Measurements from ENCODE around the gene MYOM1. TPM values are rescaled to one million over a fixed set of nuclear protein-coding genes. Genes with fewer than 3 reads are reported as not detected.

The MYOM1 gene
- total RNA-seq, 4 donors from 2014 or later, result 0.23 to 2.5 (median 0.52) TPM

GRCh38 chr18:3216987-3217386, 2.8 kb downstream of the MYOM1 start:
- whole genome bisulfite sequencing, 2 donors, result 73 to 87% methylated on average over 5 of the region's 5 CpGs

GRCh38 chr18:3214855-3215637, 4.7 kb downstream of the MYOM1 start:
- intact Hi-C loops (cut with DNase I), result no loop called here
- no peak overlapping the region for H3K4me3 ChIP-seq
- no peak for DNase-seq
- H3K27ac ChIP-seq, result no peak overlapping the region
- TF ChIP-seq POLR2A (IDR thresholded peaks at IDR 0.05) (no peak), CTCF (IDR thresholded peaks at IDR 0.05) (no peak)
- H3K36me3 ChIP-seq, result no peaks in the 10 kb centered on the region
- no peaks in the 10 kb centered on the region for H3K9me3 ChIP-seq
- no peaks in the 10 kb centered on the region for H3K27me3 ChIP-seq
- peaks cover 0 to 25% (median 4%) of the 10 kb centered on the region in 3 donors for H3K4me1 ChIP-seq
- WGBS, 2 donors, result 90 to 95% methylated on average over 31 to 33 of the region's 36 CpGs

More at GRCh38 chr18:3216987-3217386, 2.8 kb downstream of the MYOM1 start:
- intact Hi-C loops (cut with DNase I), result no loop called here
- Histone ChIP-seq H3K27ac (no peak overlapping the region), H3K9me3 (no peaks in the 10 kb centered on the region), H3K4me3 (no peak overlapping the region), H3K27me3 (no peaks in the 10 kb centered on the region), H3K36me3 (no peaks in the 10 kb centered on the region), H3K4me1 (peaks cover 0 to 25% (median 4%) of the 10 kb centered on the region in 3 donors)
- no peak for TF ChIP-seq CTCF (IDR thresholded peaks at IDR 0.05)
- TF ChIP-seq POLR2A (IDR thresholded peaks at IDR 0.05), result no peak
- DNase-seq, result no peak

GRCh38 chr18:3213300-3214059, 6.3 kb downstream of the MYOM1 start:
- intact Hi-C loops (cut with DNase I), result no loop called here
- H3K27me3 ChIP-seq, result no peaks in the 10 kb centered on the region

GRCh38 chr18:3212657-3213056, 7.1 kb downstream of the MYOM1 start:
- Histone ChIP-seq H3K36me3 (no peaks in the 10 kb centered on the region), H3K9me3 (no peaks in the 10 kb centered on the region), H3K4me1 (peaks cover 0 to 25% (median 3%) of the 10 kb centered on the region in 3 donors), H3K4me3 (no peak overlapping the region), H3K27me3 (no peaks in the 10 kb centered on the region), H3K27ac (peak overlapping the region in 2 of 4 donors; percentile 11 to 27)
- TF ChIP-seq POLR2A (IDR thresholded peaks at IDR 0.05) (no peak), CTCF (IDR thresholded peaks at IDR 0.05) (no peak)
- WGBS, 2 donors, result 55 to 65% methylated on average over 2 to 4 of the region's 4 CpGs
- DNase-seq, result no peak
- intact Hi-C loops (cut with DNase I), result no loop called here

More at GRCh38 chr18:3213300-3214059, 6.3 kb downstream of the MYOM1 start:
- 44 to 52% methylated on average over 6 of the region's 6 CpGs for WGBS, 2 donors
- no peak for DNase-seq
- peak overlapping the region in 2 of 4 donors; percentile 11 to 27 for H3K27ac ChIP-seq
- H3K9me3 ChIP-seq, result no peaks in the 10 kb centered on the region
- H3K36me3 ChIP-seq, result no peaks in the 10 kb centered on the region
- H3K4me3 ChIP-seq, result no peak overlapping the region
- H3K4me1 ChIP-seq, result peaks cover 0 to 32% (median 4%) of the 10 kb centered on the region in 3 donors
- no peak for TF ChIP-seq CTCF (IDR thresholded peaks at IDR 0.05)
- TF ChIP-seq POLR2A (IDR thresholded peaks at IDR 0.05), result no peak
